ENCODE data around the gene BIN1.

The BIN1 gene

GRCh38 chr2:127074936-127075335 is 32.0 kb downstream of the BIN1 start:
- DNase-seq = no peak

GRCh38 chr2:127074358-127074757 is 32.6 kb downstream of the BIN1 start:
- DNase-seq = no peak

- DNase-seq = no peak
Measured at GRCh38 chr2:127072970-127073369, 34.0 kb downstream of the BIN1 start.

GRCh38 chr2:127072396-127072795 is 34.6 kb downstream of the BIN1 start:
- DNase-seq = no peak

- no peak for DNase-seq
Measured at GRCh38 chr2:127071901-127072328, 35.0 kb downstream of the BIN1 start.

GRCh38 chr2:127070221-127070620 is 36.7 kb downstream of the BIN1 start:
- no peak for DNase-seq

- DNase-seq = no peak
Measured at GRCh38 chr2:127069536-127069935, 37.4 kb downstream of the BIN1 start.

- peak in 3 of 4 experiments; percentile 28 to 43 (median 36) for DNase-seq
Measured at GRCh38 chr2:127069003-127069402, 38.0 kb downstream of the BIN1 start.

- DNase-seq = no peak
Measured at GRCh38 chr2:127068351-127068741, 38.6 kb downstream of the BIN1 start.

GRCh38 chr2:127067620-127068350 is 39.2 kb downstream of the BIN1 start:
- peak; percentile 55 to 80 (median 76) for DNase-seq

GRCh38 chr2:127066942-127067341 is 40.0 kb downstream of the BIN1 start:
- peak; percentile 90 to 96 (median 91) for DNase-seq

GRCh38 chr2:127065940-127066318 is 41.0 kb downstream of the BIN1 start:
- no peak for DNase-seq

- DNase-seq = no peak
Measured at GRCh38 chr2:127065299-127065939, 41.5 kb downstream of the BIN1 start.

- DNase-seq = peak; percentile 96 to 98 (median 96)
Measured at GRCh38 chr2:127064642-127065250, 42.2 kb downstream of the BIN1 start.

GRCh38 chr2:127063701-127064590 is 43.0 kb downstream of the BIN1 start:
- no peak for DNase-seq

GRCh38 chr2:127061375-127062273 is 45.3 kb downstream of the BIN1 start:
- peak in 3 of 4 experiments; percentile 30 to 34 (median 31) for DNase-seq

- no peak for DNase-seq
Measured at GRCh38 chr2:127060264-127060945, 46.5 kb downstream of the BIN1 start.

GRCh38 chr2:127059559-127059958 is 47.4 kb downstream of the BIN1 start:
- no peak for DNase-seq

- DNase-seq = no peak
Measured at GRCh38 chr2:127058954-127059252, 48.1 kb downstream of the BIN1 start.

GRCh38 chr2:127058246-127058953 is 48.6 kb downstream of the BIN1 start:
- no peak for DNase-seq
